Ovary (tissue), 3 donors: Measurements from ENCODE around the gene FADD.

Experiments used
- EP300 ChIP-seq: sonication (generic); formaldehyde crosslinking; IDR thresholded peaks from one replicate; pipeline ENCODE4 v1.6.1; 2017; ENCODE audit warnings: antibody characterized with exemption
- POLR2A ChIP-seq: fragments of 450-650 bp; IDR thresholded peaks from one replicate; pipeline ENCODE4 v1.6.1; 2017; ENCODE audit warnings: antibody characterized with exemption, mild to moderate bottlenecking, moderate library complexity
- TF ChIP-seq, protein P1 (sequence below), 3 donors: fragments of 450-650 bp in 2 of 3; fragments of 200-600 bp in 1 of 3; IDR thresholded peaks; one replicate each; pipeline versions ENCODE4 v1.5.1 to v1.8.0; 2016 to 2022; ENCODE audit warnings: antibody characterized with exemption in 3 of 3, mild to moderate bottlenecking in 1 of 3
- donor health status: DM: no; HTN: no; CAD: no.

DNA sequence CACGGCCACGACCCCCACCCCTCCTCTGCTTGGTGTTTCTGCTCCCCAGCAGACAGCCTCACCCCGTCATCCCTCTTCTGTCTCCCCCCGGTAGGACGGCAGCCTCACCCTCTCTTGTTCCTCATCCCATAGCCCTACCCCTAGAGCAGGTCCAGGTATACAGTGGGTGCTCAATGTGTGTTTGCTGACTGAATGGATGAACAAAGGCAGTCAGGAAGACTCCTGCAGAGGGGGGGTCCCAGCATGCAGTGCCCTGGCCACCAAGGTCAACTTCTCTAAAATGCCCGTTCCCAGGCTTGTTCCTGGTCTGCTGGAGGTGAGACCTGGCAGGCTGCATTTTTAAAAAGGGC lies 34.7 kb upstream of the FADD start:
- TF ChIP-seq, protein P1, sequence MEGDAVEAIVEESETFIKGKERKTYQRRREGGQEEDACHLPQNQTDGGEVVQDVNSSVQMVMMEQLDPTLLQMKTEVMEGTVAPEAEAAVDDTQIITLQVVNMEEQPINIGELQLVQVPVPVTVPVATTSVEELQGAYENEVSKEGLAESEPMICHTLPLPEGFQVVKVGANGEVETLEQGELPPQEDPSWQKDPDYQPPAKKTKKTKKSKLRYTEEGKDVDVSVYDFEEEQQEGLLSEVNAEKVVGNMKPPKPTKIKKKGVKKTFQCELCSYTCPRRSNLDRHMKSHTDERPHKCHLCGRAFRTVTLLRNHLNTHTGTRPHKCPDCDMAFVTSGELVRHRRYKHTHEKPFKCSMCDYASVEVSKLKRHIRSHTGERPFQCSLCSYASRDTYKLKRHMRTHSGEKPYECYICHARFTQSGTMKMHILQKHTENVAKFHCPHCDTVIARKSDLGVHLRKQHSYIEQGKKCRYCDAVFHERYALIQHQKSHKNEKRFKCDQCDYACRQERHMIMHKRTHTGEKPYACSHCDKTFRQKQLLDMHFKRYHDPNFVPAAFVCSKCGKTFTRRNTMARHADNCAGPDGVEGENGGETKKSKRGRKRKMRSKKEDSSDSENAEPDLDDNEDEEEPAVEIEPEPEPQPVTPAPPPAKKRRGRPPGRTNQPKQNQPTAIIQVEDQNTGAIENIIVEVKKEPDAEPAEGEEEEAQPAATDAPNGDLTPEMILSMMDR (IDR thresholded peaks at IDR 0.05): no peak
- TF ChIP-seq POLR2A: no peak
- TF ChIP-seq EP300: no peak
